DOHH2 (cell line): Measurements from ENCODE around the gene PHYH.

Source experiments
- H3F3A ChIP-seq: fragments of 200-600 bp; sonication (generic), shearing (Covaris generic); 2 replicates; pipeline ENCODE4 v1.6.0; 2016; ENCODE audit warnings: antibody characterized with exemption, mild to moderate bottlenecking; ENCODE audit not compliant: control insufficient read depth, insufficient read depth
- H3K27ac ChIP-seq: fragments of 200-600 bp; sonication (generic); 2 replicates; pipeline ENCODE4 v1.5.1; 2014; ENCODE audit warnings: low read depth, mild to moderate bottlenecking, low read length, moderate library complexity
- H3K27me3 ChIP-seq: fragments of 200-600 bp; sonication (generic); 2 replicates; pipeline ENCODE4 v1.6.1; 2014; ENCODE audit warnings: mild to moderate bottlenecking, low read length, mixed read lengths; ENCODE audit not compliant: control insufficient read depth
- H3K36me3 ChIP-seq: fragments of 200-600 bp; sonication (generic); 2 replicates; pipeline ENCODE4 v1.6.1; 2014; ENCODE audit warnings: mild to moderate bottlenecking, low read length, moderate library complexity, mixed read lengths; ENCODE audit not compliant: control insufficient read depth
- H3K4me1 ChIP-seq: fragments of 200-600 bp; sonication (generic); 2 replicates; pipeline ENCODE4 v1.6.1; 2014; ENCODE audit warnings: mild to moderate bottlenecking, low read length, mixed read lengths; ENCODE audit not compliant: control insufficient read depth
- H3K4me2 ChIP-seq: fragments of 200-600 bp; sonication (generic); 2 replicates; pipeline ENCODE4 v1.6.0; 2014; ENCODE audit warnings: mild to moderate bottlenecking, low read length, moderate library complexity
- H3K4me3 ChIP-seq: fragments of 200-600 bp; sonication (generic); 2 replicates; pipeline ENCODE4 v1.5.1; 2014; ENCODE audit warnings: mild to moderate bottlenecking, low read length, mixed read lengths
- H3K79me2 ChIP-seq: fragments of 200-600 bp; sonication (generic); 2 replicates; pipeline ENCODE4 v1.6.1; 2014; ENCODE audit warnings: mild to moderate bottlenecking, low read length, mixed read lengths; ENCODE audit not compliant: control insufficient read depth
- H3K9me2 ChIP-seq: fragments of 200-600 bp; sonication (generic); replicated peaks from 2 replicates; pipeline ENCODE4 v1.6.1; 2014; ENCODE audit warnings: mild to moderate bottlenecking, low read length, mixed read lengths; ENCODE audit not compliant: control insufficient read depth
- H3K9me3 ChIP-seq: fragments of 200-600 bp; sonication (generic); 2 replicates; pipeline ENCODE4 v1.6.1; 2014; ENCODE audit warnings: antibody characterized with exemption, low read length, mixed read lengths; ENCODE audit not compliant: control insufficient read depth, insufficient read depth
- H4K20me1 ChIP-seq: fragments of 200-600 bp; sonication (generic); 2 replicates; pipeline ENCODE4 v1.6.0; 2014; ENCODE audit warnings: low read depth, mild to moderate bottlenecking, antibody characterized with exemption, low read length, moderate library complexity; ENCODE audit not compliant: control insufficient read depth, insufficient read depth
- EZH2phosphoT487 ChIP-seq: fragments of 200-600 bp; sonication (generic); IDR thresholded peaks from 2 replicates; pipeline ENCODE4 v1.6.1; 2017; ENCODE audit warnings: borderline replicate concordance, mild to moderate bottlenecking, antibody characterized with exemption, low read length, moderate library complexity, mixed read lengths
- TF ChIP-seq, protein P1 (sequence below): fragments of 200-600 bp; sonication (generic); IDR thresholded peaks from one replicate; pipeline ENCODE4 v1.5.1; 2014; ENCODE audit warnings: antibody characterized with exemption, mild to moderate bottlenecking, low read depth, low read length; ENCODE audit not compliant: poor library complexity, severe bottlenecking

PHYH gene

DNA sequence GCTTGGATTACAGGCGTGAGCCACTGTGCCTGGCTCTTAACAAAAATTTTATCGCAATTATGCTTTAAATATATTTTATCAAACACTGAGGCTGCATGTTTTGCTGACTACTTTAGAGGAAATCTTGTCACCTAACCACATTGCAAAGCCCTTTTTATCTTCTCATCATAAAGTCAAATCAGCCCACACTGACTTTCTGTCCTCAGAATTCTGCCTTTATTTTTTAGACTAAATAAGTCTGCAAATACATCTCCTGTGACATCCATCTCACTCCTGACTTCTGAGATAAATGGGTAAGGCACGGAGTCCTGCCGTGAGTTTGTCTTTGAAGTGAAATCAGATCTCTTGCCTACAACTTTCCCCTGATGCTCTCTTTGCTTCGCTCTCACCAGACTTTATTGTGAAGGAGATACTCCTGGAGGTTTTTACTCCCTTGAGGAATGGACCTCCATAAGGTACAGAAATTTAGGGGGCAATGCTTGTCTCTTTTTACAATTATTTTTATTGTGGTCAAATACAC lies 42.2 kb downstream of the PHYH start:
- no peaks in the 10 kb centered on the region for H3K27me3 ChIP-seq
- H3K4me2 ChIP-seq = no peak overlapping the region
- H3K27ac ChIP-seq = no peak overlapping the region
- H4K20me1 ChIP-seq = no peaks in the 10 kb centered on the region
- no peak overlapping the region for H3K4me3 ChIP-seq
- no peaks in the 10 kb centered on the region for H3K36me3 ChIP-seq
- no peaks in the 10 kb centered on the region for H3K79me2 ChIP-seq
- TF ChIP-seq EZH2phosphoT487 = no peak
- TF ChIP-seq, protein P1, sequence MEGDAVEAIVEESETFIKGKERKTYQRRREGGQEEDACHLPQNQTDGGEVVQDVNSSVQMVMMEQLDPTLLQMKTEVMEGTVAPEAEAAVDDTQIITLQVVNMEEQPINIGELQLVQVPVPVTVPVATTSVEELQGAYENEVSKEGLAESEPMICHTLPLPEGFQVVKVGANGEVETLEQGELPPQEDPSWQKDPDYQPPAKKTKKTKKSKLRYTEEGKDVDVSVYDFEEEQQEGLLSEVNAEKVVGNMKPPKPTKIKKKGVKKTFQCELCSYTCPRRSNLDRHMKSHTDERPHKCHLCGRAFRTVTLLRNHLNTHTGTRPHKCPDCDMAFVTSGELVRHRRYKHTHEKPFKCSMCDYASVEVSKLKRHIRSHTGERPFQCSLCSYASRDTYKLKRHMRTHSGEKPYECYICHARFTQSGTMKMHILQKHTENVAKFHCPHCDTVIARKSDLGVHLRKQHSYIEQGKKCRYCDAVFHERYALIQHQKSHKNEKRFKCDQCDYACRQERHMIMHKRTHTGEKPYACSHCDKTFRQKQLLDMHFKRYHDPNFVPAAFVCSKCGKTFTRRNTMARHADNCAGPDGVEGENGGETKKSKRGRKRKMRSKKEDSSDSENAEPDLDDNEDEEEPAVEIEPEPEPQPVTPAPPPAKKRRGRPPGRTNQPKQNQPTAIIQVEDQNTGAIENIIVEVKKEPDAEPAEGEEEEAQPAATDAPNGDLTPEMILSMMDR = no peak
- H3K9me3 ChIP-seq = no peaks in the 10 kb centered on the region; the same call in 1 of the 2 replicates
- H3F3A ChIP-seq = peaks cover 4% of the 10 kb centered on the region; the same call in 1 of the 2 replicates
- H3K4me1 ChIP-seq = peaks cover 24% of the 10 kb centered on the region
- no peaks in the 10 kb centered on the region for H3K9me2 ChIP-seq

DNA sequence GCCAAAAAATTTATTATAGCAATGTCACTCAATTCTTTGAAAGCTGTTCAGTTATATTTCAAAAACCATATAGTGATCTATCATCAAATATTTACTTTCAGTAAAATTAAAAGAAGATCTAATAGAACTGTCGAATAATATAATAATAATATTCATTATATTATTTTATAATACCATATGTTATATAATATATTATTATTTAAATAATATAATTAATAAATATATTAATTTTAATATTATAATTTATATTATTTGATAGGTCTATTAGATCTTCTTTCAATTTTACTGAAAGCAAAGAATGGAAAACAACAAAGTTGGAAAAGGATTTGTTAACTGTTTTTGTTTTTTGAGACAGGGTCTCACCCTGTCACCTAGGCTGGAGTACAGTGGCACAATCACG lies 43.2 kb downstream of the PHYH start:
- Histone ChIP-seq H3K36me3 (no peaks in the 10 kb centered on the region), H3K79me2 (no peaks in the 10 kb centered on the region), H3K9me2 (no peaks in the 10 kb centered on the region), H3K4me3 (no peak overlapping the region), H4K20me1 (no peaks in the 10 kb centered on the region), H3K27me3 (no peaks in the 10 kb centered on the region), H3K27ac (no peak overlapping the region), H3K9me3 (no peaks in the 10 kb centered on the region; the same call in 1 of the 2 replicates), H3F3A (peaks cover 4% of the 10 kb centered on the region; the same call in 1 of the 2 replicates), H3K4me1 (peaks cover 34% of the 10 kb centered on the region), H3K4me2 (no peak overlapping the region)
- TF ChIP-seq EZH2phosphoT487 = no peak
- TF ChIP-seq, protein P1 = no peak

DNA sequence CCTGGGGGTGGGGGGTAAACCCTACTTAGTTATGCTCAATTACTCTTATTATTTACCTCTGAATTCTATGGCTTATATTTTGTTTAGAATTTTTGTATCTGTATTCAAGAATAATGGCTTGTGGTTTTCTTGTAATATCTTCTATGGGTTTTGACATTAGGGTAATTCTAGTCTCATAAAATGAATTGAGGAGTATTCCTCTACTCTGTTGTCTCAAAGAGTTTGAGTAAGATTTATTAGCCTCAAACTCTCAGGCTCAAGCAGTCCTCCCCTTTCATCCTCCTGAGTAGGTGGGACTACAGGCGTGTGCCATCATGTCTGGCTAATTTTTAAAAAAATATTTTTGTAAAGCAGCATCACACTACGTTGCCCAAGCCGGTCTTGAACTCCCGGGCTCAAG lies 46.1 kb downstream of the PHYH start:
- H3K9me3 ChIP-seq = no peaks in the 10 kb centered on the region
- TF ChIP-seq, protein P1 = no peak
- no peak for TF ChIP-seq EZH2phosphoT487
- H4K20me1 ChIP-seq = no peaks in the 10 kb centered on the region
- no peaks in the 10 kb centered on the region for H3K36me3 ChIP-seq
- no peaks in the 10 kb centered on the region for H3K9me2 ChIP-seq
- H3K4me1 ChIP-seq = peaks cover 39% of the 10 kb centered on the region
- H3K27me3 ChIP-seq = no peaks in the 10 kb centered on the region
- H3K27ac ChIP-seq = no peak overlapping the region
- H3F3A ChIP-seq = peaks cover 4% of the 10 kb centered on the region; the same call in 1 of the 2 replicates
- H3K79me2 ChIP-seq = no peaks in the 10 kb centered on the region
- H3K4me3 ChIP-seq = peak overlapping the region; percentile 2; the same call in 1 of the 2 replicates
- peak overlapping the region; percentile 84 for H3K4me2 ChIP-seq
